ENCODE data around the gene ANO2.
A peak's percentile ranks its signal among the peaks of the same experiment; 100 is the strongest.

Gene ANO2

GRCh38 chr12:5915511-5915910, 29.5 kb downstream of the ANO2 start:
- TF ChIP-seq CTCF (IDR thresholded peaks at IDR 0.05; ENCODE audit: low read depth, low read length), result no peak
- H3K4me3 ChIP-seq (ENCODE audit: low read depth, low read length), result no peak overlapping the region

GRCh38 chr12:5914387-5915149, 30.5 kb downstream of the ANO2 start:
- no peak overlapping the region for H3K4me3 ChIP-seq (ENCODE audit: low read depth, low read length)
- TF ChIP-seq CTCF (IDR thresholded peaks at IDR 0.05; ENCODE audit: low read depth, low read length), result no peak

- H3K4me3 ChIP-seq (ENCODE audit: low read depth, low read length), result 0 out of 2 replicates have a peak overlapping the region, but pooled peaks have one; percentile 20
- no peak for TF ChIP-seq CTCF (IDR thresholded peaks at IDR 0.05; ENCODE audit: low read depth, low read length)
Measured at GRCh38 chr12:5913387-5913786, 31.7 kb downstream of the ANO2 start.

GRCh38 chr12:5912437-5913334, 32.4 kb downstream of the ANO2 start:
- H3K4me3 ChIP-seq (ENCODE audit: low read depth, low read length), result no peak overlapping the region
- peak; percentile 57 for TF ChIP-seq CTCF (IDR thresholded peaks at IDR 0.05; ENCODE audit: low read depth, low read length)

- no peak for TF ChIP-seq CTCF (IDR thresholded peaks at IDR 0.05; ENCODE audit: low read depth, low read length)
- no peak overlapping the region for H3K4me3 ChIP-seq (ENCODE audit: low read depth, low read length)
Measured at GRCh38 chr12:5912011-5912410, 33.0 kb downstream of the ANO2 start.

- no peak overlapping the region for H3K4me3 ChIP-seq (ENCODE audit: low read depth, low read length)
- TF ChIP-seq CTCF (IDR thresholded peaks at IDR 0.05; ENCODE audit: low read depth, low read length), result no peak
Measured at GRCh38 chr12:5910790-5911548, 34.1 kb downstream of the ANO2 start.
